PC-9 (cell line): Measurements from ENCODE around the gene GRIP1. TPM values are rescaled to one million over a fixed set of nuclear protein-coding genes. Genes with fewer than 3 reads are reported as not detected.

Source experiments
- BruUV-seq: library from RNA; stranded (reverse); fragments of 400-500 nt; replicated peaks from 2 replicates; lab custom pipeline; 2021; lab: Mats Ljungman, UMichigan
- CTCF ChIA-PET: fragments of 300-600 bp; sonication (Branson Sonifier 250); formaldehyde crosslinking; loops from one replicate; lab custom pipeline; 2022; ENCODE audit warnings: antibody characterized with exemption; lab: Charles Lee
- POLR2A ChIA-PET: fragments of 300-600 bp; sonication (Branson Sonifier 250); formaldehyde crosslinking; loops from one replicate; lab custom pipeline; 2022; ENCODE audit warnings: antibody characterized with exemption; ENCODE audit not compliant: unreplicated experiment; lab: Charles Lee
- DNase-seq, 2 experiments: peaks; one replicate each; pipeline versions ENCODE4 v3.0.0 to v3.0.0-alpha.2; 2015 to 2022; ENCODE audit warnings: mixed read lengths in 1 of 2
- H2AFZ ChIP-seq: fragments of 200-600 bp; sonication (generic); 2 replicates; pipeline ENCODE4 v1.8.1; 2017; ENCODE audit warnings: antibody characterized with exemption
- H3F3A ChIP-seq: fragments of 200-600 bp; sonication (generic); 2 replicates; pipeline ENCODE4 v1.8.1; 2017; ENCODE audit warnings: antibody characterized with exemption, mild to moderate bottlenecking, low read depth; ENCODE audit not compliant: insufficient read depth
- H3K27ac ChIP-seq: fragments of 200-600 bp; sonication (generic); 2 replicates; pipeline ENCODE4 v1.6.1; 2016; ENCODE audit warnings: mixed run types
- H3K27me3 ChIP-seq: fragments of 200-600 bp; sonication (generic); 2 replicates; pipeline ENCODE4 v1.6.1; 2016; ENCODE audit warnings: low read depth, mixed run types; ENCODE audit not compliant: insufficient read depth
- H3K36me3 ChIP-seq: fragments of 200-600 bp; sonication (generic); 2 replicates; pipeline ENCODE4 v1.6.1; 2016; ENCODE audit warnings: low read depth, mixed run types
- H3K4me1 ChIP-seq: fragments of 200-600 bp; sonication (generic); replicated peaks from 2 replicates; pipeline ENCODE4 v1.6.1; 2016; ENCODE audit warnings: mixed run types; ENCODE audit not compliant: insufficient read depth
- H3K4me2 ChIP-seq: fragments of 200-600 bp; sonication (generic); 2 replicates; pipeline ENCODE4 v1.6.1; 2017; ENCODE audit warnings: mixed run types
- H3K4me3 ChIP-seq: fragments of 200-600 bp; sonication (generic); 2 replicates; pipeline ENCODE4 v1.6.1; 2016; ENCODE audit warnings: mixed run types
- H3K79me2 ChIP-seq: fragments of 200-600 bp; sonication (generic); 2 replicates; pipeline ENCODE4 v1.6.1; 2017; ENCODE audit warnings: low read depth, mixed run types
- H3K9me2 ChIP-seq: fragments of 200-600 bp; sonication (generic); 2 replicates; pipeline ENCODE4 v1.8.1; 2017; ENCODE audit warnings: mild to moderate bottlenecking; ENCODE audit not compliant: insufficient read depth
- H3K9me3 ChIP-seq: fragments of 200-600 bp; sonication (generic); 2 replicates; pipeline ENCODE4 v1.8.1; 2016; ENCODE audit warnings: low read depth; ENCODE audit not compliant: insufficient read depth
- H4K20me1 ChIP-seq: fragments of 200-600 bp; sonication (generic); 2 replicates; pipeline ENCODE4 v1.8.1; 2017; ENCODE audit not compliant: insufficient read depth
- CTCF ChIP-seq: fragments of 200-600 bp; sonication (generic); conservative IDR thresholded peaks from 2 replicates; pipeline ENCODE4 v1.6.1; 2017; ENCODE audit warnings: mixed run types, antibody characterized with exemption, mild to moderate bottlenecking, moderate library complexity
- EZH2 ChIP-seq: fragments of 200-600 bp; sonication (generic); IDR thresholded peaks from 2 replicates; pipeline ENCODE4 v1.8.0; 2017; ENCODE audit warnings: antibody characterized with exemption, low read depth
- intact Hi-C: fragments of 100-400 bp; cut with micrococcal nuclease; formaldehyde crosslinking; loops from one replicate; pipeline ENCODE4 v1.10.0; 2022; ENCODE audit not compliant: unreplicated experiment
- total RNA-seq: library from RNA; stranded (reverse); gene quantifications from 2 replicates; pipeline ENCODE4 v1.2.3, GENCODE V29; 2021

The GRIP1 gene
- total RNA-seq, 1 experiment from 2014 or later = 16.0 TPM

GRCh38 chr12:66516133-66516532 lies 162.7 kb downstream of the GRIP1 start:
- Histone ChIP-seq H3K9me2 (no peaks in the 10 kb centered on the region), H3K9me3 (no peaks in the 10 kb centered on the region), H3K36me3 (no peaks in the 10 kb centered on the region), H3K27me3 (no peaks in the 10 kb centered on the region), H3K4me3 (no peak overlapping the region), H3K79me2 (no peaks in the 10 kb centered on the region), H3K4me1 (no peaks in the 10 kb centered on the region), H2AFZ (no peak overlapping the region), H3K4me2 (no peak overlapping the region), H3K27ac (no peak overlapping the region), H4K20me1 (no peaks in the 10 kb centered on the region), H3F3A (no peaks in the 10 kb centered on the region)
- BruUV-seq = no TSS peak
- TF ChIP-seq EZH2 (no peak), CTCF (no peak)
- no peak for DNase-seq
- POLR2A ChIA-PET = no interaction called here
- CTCF ChIA-PET = no interaction called here
- intact Hi-C loops = no loop called here

GRCh38 chr12:66514581-66514980 lies 164.3 kb downstream of the GRIP1 start:
- H4K20me1 ChIP-seq = no peaks in the 10 kb centered on the region
- intact Hi-C loops = no loop called here
- CTCF ChIA-PET = interaction anchor here (0.6 kb wide), 1 partner anchor 345 kb away, joined by 3 read pairs; the partner anchor contains the start of gene TMBIM4
- TF ChIP-seq CTCF = no peak
- TF ChIP-seq EZH2 = no peak
- no peaks in the 10 kb centered on the region for H3K4me1 ChIP-seq
- H3K27ac ChIP-seq = no peak overlapping the region
- H3K4me3 ChIP-seq = no peak overlapping the region
- H3K27me3 ChIP-seq = no peaks in the 10 kb centered on the region
- H3K79me2 ChIP-seq = no peaks in the 10 kb centered on the region
- H3K9me3 ChIP-seq = no peaks in the 10 kb centered on the region
- no peaks in the 10 kb centered on the region for H3K36me3 ChIP-seq
- H3K9me2 ChIP-seq = no peaks in the 10 kb centered on the region
- BruUV-seq = no TSS peak
- H3K4me2 ChIP-seq = no peak overlapping the region
- H3F3A ChIP-seq = no peaks in the 10 kb centered on the region
- DNase-seq = peak in 1 of 2 experiments; percentile 45
- POLR2A ChIA-PET = no interaction called here
- no peak overlapping the region for H2AFZ ChIP-seq

- Histone ChIP-seq H3K27me3 (no peaks in the 10 kb centered on the region), H3K4me3 (no peak overlapping the region), H2AFZ (no peak overlapping the region), H3K79me2 (no peaks in the 10 kb centered on the region), H3F3A (peaks cover 2% of the 10 kb centered on the region; the same call in 1 of the 2 replicates), H3K9me3 (no peaks in the 10 kb centered on the region), H3K4me1 (no peaks in the 10 kb centered on the region), H3K36me3 (no peaks in the 10 kb centered on the region), H3K4me2 (no peak overlapping the region), H4K20me1 (no peaks in the 10 kb centered on the region), H3K27ac (no peak overlapping the region), H3K9me2 (no peaks in the 10 kb centered on the region)
- no peak for DNase-seq
- ChIA-PET POLR2A (no interaction called here), CTCF (no interaction called here)
- TF ChIP-seq EZH2 (no peak), CTCF (no peak)
- BruUV-seq = no TSS peak
- intact Hi-C loops = no loop called here
These were observed 170.9 kb downstream of the GRIP1 start for GRCh38 chr12:66508025-66508424.
